SK-N-SH (cell line): ENCODE results near the gene CLASRP. TPM values are rescaled to one million over a fixed set of nuclear protein-coding genes. Genes with fewer than 3 reads are reported as not detected.

Experiments used
- CTCF ChIA-PET: fragments of 300-600, 350-600 bp; formaldehyde crosslinking; extraction: SDS; loops from one replicate; lab custom pipeline; 2021; lab: Yijun Ruan, JAX
- POLR2A ChIA-PET: fragments of 350-600 bp; sonication (Branson Sonifier 250); formaldehyde crosslinking; extraction: SDS; loops from one replicate; lab custom pipeline; 2020; ENCODE audit warnings: antibody characterized with exemption, inconsistent platforms; lab: Yijun Ruan, JAX
- DNase-seq: peaks from one replicate; pipeline ENCODE4 v3.0.0; 2012
- H2AFZ ChIP-seq: fragments of 200-600 bp; sonication (generic); 2 replicates; pipeline ENCODE4 v1.8.1; 2016; ENCODE audit warnings: antibody characterized with exemption, mild to moderate bottlenecking, low read depth
- H3F3A ChIP-seq: fragments of 200-600 bp; sonication (generic); replicated peaks from 2 replicates; pipeline ENCODE3; 2016; ENCODE audit warnings: antibody characterized with exemption, mild to moderate bottlenecking; ENCODE audit not compliant: insufficient read depth
- H3K27ac ChIP-seq, 2 experiments: fragments of 200-500 bp in 1 of 2; fragments of 200-600 bp in 1 of 2; sonication (Bioruptor generic) in 1 of 2; sonication (generic), shearing (Covaris generic) in 1 of 2; 2 replicates each; pipeline versions ENCODE4 v1.5.1 to v1.6.1; 2014 to 2016; ENCODE audit warnings: low read depth in 2 of 2, inconsistent platforms in 1 of 2, low read length in 1 of 2, mild to moderate bottlenecking in 1 of 2, mixed read lengths in 1 of 2
- H3K27me3 ChIP-seq: fragments of 200-600 bp; sonication (generic), shearing (Covaris generic); 2 replicates; pipeline ENCODE4 v1.6.1; 2016; ENCODE audit warnings: mixed run types; ENCODE audit not compliant: insufficient read depth
- H3K36me3 ChIP-seq, 2 experiments: fragments of 200-500 bp in 1 of 2; fragments of 200-600 bp in 1 of 2; sonication (Bioruptor generic) in 1 of 2; sonication (generic) in 1 of 2; replicated peaks in 1 of 2; 2 replicates each; pipeline versions ENCODE3 to v1.5.1; 2014 to 2016; ENCODE audit warnings: low read length in 1 of 2, mild to moderate bottlenecking in 1 of 2; ENCODE audit not compliant: insufficient read depth in 2 of 2, control insufficient read depth in 1 of 2
- H3K4me1 ChIP-seq, 2 experiments: fragments of 200-500 bp in 1 of 2; fragments of 200-600 bp in 1 of 2; sonication (Bioruptor generic) in 1 of 2; sonication (generic), shearing (Covaris generic) in 1 of 2; 2 replicates each; pipeline versions ENCODE4 v1.5.1 to v1.6.1; 2014 to 2016; ENCODE audit warnings: low read depth in 1 of 2, low read length in 1 of 2, mixed run types in 1 of 2; ENCODE audit not compliant: insufficient read depth in 2 of 2, control insufficient read depth in 1 of 2
- H3K4me2 ChIP-seq: fragments of 200-600 bp; sonication (generic), shearing (Covaris generic); 2 replicates; pipeline ENCODE4 v1.6.1; 2017; ENCODE audit warnings: mixed run types
- H3K4me3 ChIP-seq, 2 experiments: fragments of 200-500 bp in 1 of 2; fragments of 200-600 bp in 1 of 2; sonication (Bioruptor generic) in 1 of 2; sonication (generic), shearing (Covaris generic) in 1 of 2; 2 replicates each; pipeline versions ENCODE4 v1.5.1 to v1.8.1; 2014 to 2016; ENCODE audit warnings: low read depth in 2 of 2, inconsistent platforms in 1 of 2, low read length in 1 of 2, mild to moderate bottlenecking in 1 of 2, mixed read lengths in 1 of 2, moderate library complexity in 1 of 2
- H3K79me2 ChIP-seq: fragments of 200-600 bp; sonication (generic); 2 replicates; pipeline ENCODE4 v1.8.1; 2017; ENCODE audit warnings: mild to moderate bottlenecking; ENCODE audit not compliant: insufficient read depth
- H3K9ac ChIP-seq: fragments of 200-600 bp; sonication (generic); 2 replicates; pipeline ENCODE4 v1.6.1; 2017; ENCODE audit warnings: mixed run types
- H3K9me2 ChIP-seq: fragments of 200-600 bp; sonication (generic); 2 replicates; pipeline ENCODE4 v1.6.1; 2017; ENCODE audit warnings: mixed run types
- H3K9me3 ChIP-seq: fragments of 200-600 bp; sonication (generic); 2 replicates; pipeline ENCODE4 v1.6.1; 2017; ENCODE audit warnings: mixed run types, mild to moderate bottlenecking, moderate library complexity
- H4K20me1 ChIP-seq: fragments of 200-600 bp; sonication (generic); 2 replicates; pipeline ENCODE4 v1.6.1; 2017; ENCODE audit warnings: mild to moderate bottlenecking, mixed run types; ENCODE audit not compliant: insufficient read depth
- CHD2 ChIP-seq: fragments of 150-350 bp; IDR thresholded peaks from 2 replicates; pipeline ENCODE4 v1.6.1; 2018; ENCODE audit warnings: low read length; ENCODE audit not compliant: partially characterized antibody
- ELF1 ChIP-seq: IDR thresholded peaks from 2 replicates; pipeline ENCODE4 v1.4.0; 2012
- EZH2phosphoT487 ChIP-seq: fragments of 200-600 bp; sonication (generic); IDR thresholded peaks from 2 replicates; pipeline ENCODE4 v1.6.1; 2017; ENCODE audit warnings: low read depth, mixed run types, mild to moderate bottlenecking, antibody characterized with exemption, moderate library complexity, borderline replicate concordance
- FOXJ3 ChIP-seq: sonication (generic); formaldehyde crosslinking; IDR thresholded peaks from 2 replicates; pipeline ENCODE4 v1.5.1; 2020; ENCODE audit warnings: mild to moderate bottlenecking, missing genetic modification reagents
- FOXM1 ChIP-seq: IDR thresholded peaks from 2 replicates; pipeline ENCODE4 v1.4.0; 2012; ENCODE audit warnings: low read depth, mild to moderate bottlenecking
- GATA2 ChIP-seq: sonication (generic); formaldehyde crosslinking; IDR thresholded peaks from 2 replicates; pipeline ENCODE4 v1.5.0; 2020; ENCODE audit warnings: mild to moderate bottlenecking, missing genetic modification reagents
- IRF3 ChIP-seq: fragments of 150-350 bp; IDR thresholded peaks from 2 replicates; pipeline ENCODE4 v1.6.1; 2016; ENCODE audit warnings: mild to moderate bottlenecking, low read depth, low read length
- JUND ChIP-seq: IDR thresholded peaks from 2 replicates; pipeline ENCODE4 v1.4.0; 2012
- NFIC ChIP-seq: IDR thresholded peaks from 2 replicates; pipeline ENCODE4 v1.4.0; 2012; ENCODE audit warnings: borderline replicate concordance
- NRF1 ChIP-seq: IDR thresholded peaks from 2 replicates; pipeline ENCODE4 v1.6.1; 2012; ENCODE audit warnings: low read depth, mild to moderate bottlenecking, low read length
- RCOR1 ChIP-seq: fragments of 150-350 bp; IDR thresholded peaks from 2 replicates; pipeline ENCODE4 v1.6.1; 2017; ENCODE audit warnings: antibody characterized with exemption, low read length
- RFX5 ChIP-seq: IDR thresholded peaks from 2 replicates; pipeline ENCODE4 v1.6.1; 2012; ENCODE audit warnings: mild to moderate bottlenecking, improper control_type of control experiment, low read length
- SIN3A ChIP-seq: IDR thresholded peaks from 2 replicates; pipeline ENCODE4 v1.6.1; 2012; ENCODE audit warnings: low read depth, mild to moderate bottlenecking, low read length, moderate library complexity, borderline replicate concordance
- TEAD4 ChIP-seq: IDR thresholded peaks from 2 replicates; pipeline ENCODE4 v1.4.0; 2012; ENCODE audit warnings: mild to moderate bottlenecking, borderline replicate concordance; ENCODE audit not compliant: insufficient read depth
- ZBTB33 ChIP-seq: IDR thresholded peaks from 2 replicates; pipeline ENCODE4 v1.4.0; 2012; ENCODE audit warnings: low read depth, borderline replicate concordance
- WGBS: methylation state at CpG from one replicate; pipeline ENCODE4 v1.1.6; 2017; ENCODE audit warnings: low lambda C conversion rate; 5-methylcytosine and 5-hydroxymethylcytosine counted together
- polyA plus RNA-seq, 3 experiments: library from polyadenylated mRNA; depleted of rRNA; stranded (reverse); fragments of >200 nt; gene quantifications; 2 replicates each; pipeline ENCODE4 v1.2.3, GENCODE V29; 2012
- TF ChIP-seq, protein P1 (sequence below): IDR thresholded peaks from 2 replicates; pipeline ENCODE4 v1.4.0; 2012; ENCODE audit warnings: low read depth, borderline replicate concordance

The CLASRP gene
- polyA plus RNA-seq, 1 of the 3 experiments (the other 2 are of a cell fraction), result 54.8 TPM

GRCh38 chr19:45066921-45067661 lies 28.2 kb downstream of the CLASRP start:
- no peaks in the 10 kb centered on the region for H4K20me1 ChIP-seq
- no peaks in the 10 kb centered on the region for H3K9me2 ChIP-seq
- no peak overlapping the region for H3K27ac ChIP-seq
- no peak overlapping the region for H3K9ac ChIP-seq
- H3K4me1 ChIP-seq, result no peaks in the 10 kb centered on the region
- H3K27me3 ChIP-seq, result no peaks in the 10 kb centered on the region
- no peak overlapping the region for H2AFZ ChIP-seq
- peaks cover 14 to 56% of the 10 kb centered on the region in 2 experiments for H3K36me3 ChIP-seq
- DNase-seq, result peak; percentile 30
- no peak for TF ChIP-seq IRF3
- TF ChIP-seq EZH2phosphoT487, result no peak
- no peak for TF ChIP-seq GATA2 (CRISPR knock-in tag)
- TF ChIP-seq SIN3A, result no peak
- TF ChIP-seq FOXJ3, result no peak
- no peak for TF ChIP-seq CHD2
- TF ChIP-seq ZBTB33, result no peak
- no peak for TF ChIP-seq FOXM1
- no peak for TF ChIP-seq RFX5
- no peak for TF ChIP-seq NRF1
- no peak for TF ChIP-seq NFIC
- TF ChIP-seq JUND, result no peak
- TF ChIP-seq RCOR1, result no peak
- no peak for TF ChIP-seq ELF1
- TF ChIP-seq, protein P1, sequence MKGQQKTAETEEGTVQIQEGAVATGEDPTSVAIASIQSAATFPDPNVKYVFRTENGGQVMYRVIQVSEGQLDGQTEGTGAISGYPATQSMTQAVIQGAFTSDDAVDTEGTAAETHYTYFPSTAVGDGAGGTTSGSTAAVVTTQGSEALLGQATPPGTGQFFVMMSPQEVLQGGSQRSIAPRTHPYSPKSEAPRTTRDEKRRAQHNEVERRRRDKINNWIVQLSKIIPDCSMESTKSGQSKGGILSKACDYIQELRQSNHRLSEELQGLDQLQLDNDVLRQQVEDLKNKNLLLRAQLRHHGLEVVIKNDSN, result no peak
- no peak for TF ChIP-seq TEAD4
- H3K4me3 ChIP-seq, result no peak overlapping the region
- POLR2A ChIA-PET, result interaction anchor here (1.0 kb wide), 1 partner anchor 13 kb away, joined by 3 read pairs; no protein-coding TSS in a partner anchor
- CTCF ChIA-PET, result interaction anchor here (1.1 kb wide), 1 partner anchor 21 kb away, joined by 3 read pairs; no protein-coding TSS in a partner anchor
- no peaks in the 10 kb centered on the region for H3K79me2 ChIP-seq
- no peak overlapping the region for H3K4me2 ChIP-seq
- 97% methylated on average over 17 of the region's 38 CpGs for WGBS
- H3F3A ChIP-seq, result no peaks in the 10 kb centered on the region
- no peaks in the 10 kb centered on the region for H3K9me3 ChIP-seq
